ENCODE results near the gene TMTC4.

DNA sequence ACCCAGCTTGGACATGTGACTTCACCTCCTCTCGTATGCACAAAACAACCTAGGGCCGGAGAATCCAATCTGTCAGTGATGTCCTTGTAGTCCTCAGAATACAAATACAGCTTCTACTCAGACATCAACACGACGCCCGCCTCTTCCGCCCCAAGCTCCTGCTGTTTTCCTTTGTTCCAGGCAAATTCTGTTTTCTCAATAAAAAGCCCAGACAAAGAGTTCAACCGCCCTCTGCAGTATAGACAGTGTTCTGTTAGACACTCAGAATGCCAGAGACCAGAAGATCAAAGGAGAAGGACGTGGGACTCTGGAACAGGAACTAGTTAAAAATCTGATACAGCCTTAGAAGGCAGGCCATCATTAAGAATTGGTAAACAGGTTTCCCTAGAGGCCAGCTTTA, 44.0 kb downstream of the TMTC4 start:
- no peak for TF ChIP-seq POLR2A (IDR thresholded peaks at IDR 0.05)
- TF ChIP-seq, protein P1, sequence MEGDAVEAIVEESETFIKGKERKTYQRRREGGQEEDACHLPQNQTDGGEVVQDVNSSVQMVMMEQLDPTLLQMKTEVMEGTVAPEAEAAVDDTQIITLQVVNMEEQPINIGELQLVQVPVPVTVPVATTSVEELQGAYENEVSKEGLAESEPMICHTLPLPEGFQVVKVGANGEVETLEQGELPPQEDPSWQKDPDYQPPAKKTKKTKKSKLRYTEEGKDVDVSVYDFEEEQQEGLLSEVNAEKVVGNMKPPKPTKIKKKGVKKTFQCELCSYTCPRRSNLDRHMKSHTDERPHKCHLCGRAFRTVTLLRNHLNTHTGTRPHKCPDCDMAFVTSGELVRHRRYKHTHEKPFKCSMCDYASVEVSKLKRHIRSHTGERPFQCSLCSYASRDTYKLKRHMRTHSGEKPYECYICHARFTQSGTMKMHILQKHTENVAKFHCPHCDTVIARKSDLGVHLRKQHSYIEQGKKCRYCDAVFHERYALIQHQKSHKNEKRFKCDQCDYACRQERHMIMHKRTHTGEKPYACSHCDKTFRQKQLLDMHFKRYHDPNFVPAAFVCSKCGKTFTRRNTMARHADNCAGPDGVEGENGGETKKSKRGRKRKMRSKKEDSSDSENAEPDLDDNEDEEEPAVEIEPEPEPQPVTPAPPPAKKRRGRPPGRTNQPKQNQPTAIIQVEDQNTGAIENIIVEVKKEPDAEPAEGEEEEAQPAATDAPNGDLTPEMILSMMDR (IDR thresholded peaks at IDR 0.05), result no peak

Measured in breast epithelium (tissue), 3 donors.